GM10847 (cell line): Measurements from ENCODE around the gene EIF4E3.

Experiments used
- POLR2A ChIP-seq: IDR thresholded peaks from 2 replicates; pipeline ENCODE4 v1.6.1; 2011; ENCODE audit not compliant: insufficient read length; ENCODE audit errors: extremely low read depth

The EIF4E3 gene

GRCh38 chr3:71725271-71725991 lies at the start of gene EIF4E3:
Gene EIF4E3, minus strand, starts transcription at chr3:71725402. Its CDS starts 35 bp downstream, at chr3:71725367.
- no peak for TF ChIP-seq POLR2A

GRCh38 chr3:71771884-71772283 lies 46.7 kb upstream of the EIF4E3 start:
- TF ChIP-seq POLR2A = no peak

- TF ChIP-seq POLR2A = no peak
Observed at GRCh38 chr3:71771126-71771525, 45.9 kb upstream of the EIF4E3 start.

GRCh38 chr3:71763426-71763825 lies 38.2 kb upstream of the EIF4E3 start:
- TF ChIP-seq POLR2A = no peak

- no peak for TF ChIP-seq POLR2A
Observed at GRCh38 chr3:71760140-71760539, 34.9 kb upstream of the EIF4E3 start.

GRCh38 chr3:71759401-71759800 lies 34.2 kb upstream of the EIF4E3 start:
- TF ChIP-seq POLR2A = no peak

- no peak for TF ChIP-seq POLR2A
Observed at GRCh38 chr3:71758091-71758490, 32.9 kb upstream of the EIF4E3 start.

GRCh38 chr3:71754610-71755253 lies 29.5 kb upstream of the EIF4E3 start:
- TF ChIP-seq POLR2A = no peak

GRCh38 chr3:71753701-71754609 lies 28.8 kb upstream of the EIF4E3 start, which contains the start of gene GPR27:
Gene GPR27, plus strand, starts transcription at chr3:71753855. Its CDS starts 195 bp downstream, at chr3:71754050.
- TF ChIP-seq POLR2A = no peak

GRCh38 chr3:71752831-71753700 lies 27.9 kb upstream of the EIF4E3 start:
- TF ChIP-seq POLR2A = no peak

GRCh38 chr3:71751602-71752001 lies 26.4 kb upstream of the EIF4E3 start:
- no peak for TF ChIP-seq POLR2A

GRCh38 chr3:71744738-71745137 lies 19.5 kb upstream of the EIF4E3 start:
- TF ChIP-seq POLR2A = no peak

GRCh38 chr3:71742621-71743020 lies 17.4 kb upstream of the EIF4E3 start:
- no peak for TF ChIP-seq POLR2A

GRCh38 chr3:71734881-71735280 lies 9.7 kb upstream of the EIF4E3 start:
- TF ChIP-seq POLR2A = no peak

- no peak for TF ChIP-seq POLR2A
Observed at GRCh38 chr3:71733319-71733718, 8.1 kb upstream of the EIF4E3 start.

- TF ChIP-seq POLR2A = no peak
Observed at GRCh38 chr3:71732637-71733036, 7.4 kb upstream of the EIF4E3 start.
